K562 (cell line): ENCODE measurements around the gene RPL15. TPM values are rescaled to one million over a fixed set of nuclear protein-coding genes. Genes with fewer than 3 reads are reported as not detected.

ENCODE experiments used
- ASH1L ChIP-seq: fragments of 450-650 bp; IDR thresholded peaks from 2 replicates; pipeline ENCODE4 v1.6.1; 2018; ENCODE audit warnings: borderline replicate concordance, mild to moderate bottlenecking, low read depth; ENCODE audit not compliant: partially characterized antibody
- ETV5 ChIP-seq: sonication (generic); formaldehyde crosslinking; IDR thresholded peaks from 2 replicates; pipeline ENCODE4 v1.4.0; 2020; ENCODE audit warnings: low read depth, mild to moderate bottlenecking, missing genetic modification reagents
- KAT2B ChIP-seq: IDR thresholded peaks from one replicate; pipeline ENCODE4 v1.6.1; 2012; ENCODE audit warnings: low read depth, mild to moderate bottlenecking, control low read depth, inconsistent platforms, low read length, moderate library complexity
- MYC ChIP-seq, 2 experiments: fragments of 250-450 bp in 1 of 2; sonication (Bioruptor Pico) in 1 of 2; IDR thresholded peaks; 2 replicates each; pipeline versions ENCODE4 v1.5.1 to v1.6.1; 2012 to 2021; ENCODE audit warnings: low read depth in 2 of 2, borderline replicate concordance in 1 of 2, improper control_type of control experiment in 1 of 2, low read length in 1 of 2, mild to moderate bottlenecking in 1 of 2, moderate library complexity in 1 of 2
- OTX1 ChIP-seq: fragments of 450-650 bp; formaldehyde crosslinking; IDR thresholded peaks from 2 replicates; pipeline ENCODE4 v1.4.0; 2022; ENCODE audit warnings: mild to moderate bottlenecking
- SMAD4 ChIP-seq: fragments of 250-450 bp; sonication (Bioruptor Pico); conservative IDR thresholded peaks from 2 replicates; pipeline ENCODE4 v1.8.0; 2021; ENCODE audit warnings: inconsistent platforms, mild to moderate bottlenecking, moderate library complexity
- SMARCA4 ChIP-seq: fragments of 450-650 bp; IDR thresholded peaks from 2 replicates; pipeline ENCODE4 v1.6.1; 2016
- SREBF1 ChIP-seq: fragments of 150-350 bp; IDR thresholded peaks from 2 replicates; pipeline ENCODE4 v1.6.1; 2014; ENCODE audit warnings: antibody characterized with exemption, low read depth, low read length, borderline replicate concordance
- TOE1 ChIP-seq, 2 experiments: fragments of 450-650 bp in 1 of 2; sonication (generic) in 1 of 2; formaldehyde crosslinking in 1 of 2; IDR thresholded peaks; 2 replicates each; pipeline versions ENCODE4 v1.7.1 to v1.8.0; 2016 to 2022; ENCODE audit warnings: borderline replicate concordance in 2 of 2, mild to moderate bottlenecking in 2 of 2, antibody characterized with exemption in 1 of 2, inconsistent platforms in 1 of 2, low read depth in 1 of 2, missing genetic modification reagents in 1 of 2, moderate library complexity in 1 of 2
- polyA plus RNA-seq, 8 experiments: library from polyadenylated mRNA; depleted of rRNA in 4 of 8; stranded (reverse) in 5 of 8; unstranded in 3 of 8; fragments of >200 nt; fragmentation: Nextera tagmentation in 2 of 8; fragmentation: Illumina TruSeq in 1 of 8; extraction: Ambion mirVana in 2 of 8; extraction: Trizol in 1 of 8; gene quantifications; 2 replicates each; pipeline versions ENCODE4 v1.2.1 to v1.2.3, GENCODE V29; 2011 to 2014; ENCODE audit warnings: inconsistent platforms in 1 of 8, missing spikeins in 1 of 8
- total RNA-seq, 7 experiments: library from RNA; depleted of rRNA in 6 of 7; stranded (reverse); fragments of >200 nt in 6 of 7; fragmentation: Illumina TruSeq in 2 of 7; extraction: Trizol in 2 of 7; gene quantifications; 2 replicates each; pipeline versions ENCODE4 v1.2.1 to v1.2.3, GENCODE V29; 2011 to 2021; ENCODE audit warnings: low replicate concordance in 1 of 7
- TF ChIP-seq, protein P1 (sequence below): fragments of 450-650 bp; formaldehyde crosslinking; IDR thresholded peaks from 2 replicates; pipeline ENCODE4 v1.4.0; 2022; ENCODE audit warnings: missing genetic modification characterization
- TF ChIP-seq, protein P2 (sequence below): fragments of 250-450 bp; sonication (Bioruptor Pico); IDR thresholded peaks from 2 replicates; pipeline ENCODE4 v1.4.0; 2020; ENCODE audit warnings: mild to moderate bottlenecking
- TF ChIP-seq, protein P3 (sequence below): fragments of 450-650 bp; formaldehyde crosslinking; conservative IDR thresholded peaks from 2 replicates; pipeline ENCODE4 v1.4.0; 2022; ENCODE audit warnings: mild to moderate bottlenecking, missing genetic modification characterization
- TF ChIP-seq, protein P4 (sequence below), 3 experiments: IDR thresholded peaks in 2 of 3; conservative IDR thresholded peaks in 1 of 3; 2 replicates each; pipeline ENCODE4 v1.5.1; 2011 to 2012; ENCODE audit warnings: low read length in 3 of 3, mild to moderate bottlenecking in 3 of 3, control low read depth in 2 of 3, improper control_type of control experiment in 1 of 3, inconsistent platforms in 1 of 3, low read depth in 1 of 3, mixed read lengths in 1 of 3, moderate library complexity in 1 of 3; ENCODE audit not compliant: insufficient read depth in 2 of 3
- TF ChIP-seq, protein P5 (sequence below), 3 experiments: fragments of 200-800 bp in 1 of 3; fragments of 250-450 bp in 1 of 3; fragments of 450-650 bp in 1 of 3; sonication (Bioruptor Pico) in 1 of 3; sonication (Bioruptor generic) in 1 of 3; formaldehyde crosslinking in 1 of 3; IDR thresholded peaks; 2 replicates each; pipeline versions ENCODE4 v1.6.1 to v1.8.0; 2016 to 2022; ENCODE audit warnings: mild to moderate bottlenecking in 2 of 3, missing genetic modification characterization in 2 of 3, missing compliant biosample characterization in 1 of 3, moderate library complexity in 1 of 3

The RPL15 gene
- total and polyA plus RNA-seq, 9 of the 15 experiments (the other 6 are each of a cell fraction or from before 2014, with no cell fraction given) = 2,393 to 8,850 (median 3,928) TPM

DNA sequence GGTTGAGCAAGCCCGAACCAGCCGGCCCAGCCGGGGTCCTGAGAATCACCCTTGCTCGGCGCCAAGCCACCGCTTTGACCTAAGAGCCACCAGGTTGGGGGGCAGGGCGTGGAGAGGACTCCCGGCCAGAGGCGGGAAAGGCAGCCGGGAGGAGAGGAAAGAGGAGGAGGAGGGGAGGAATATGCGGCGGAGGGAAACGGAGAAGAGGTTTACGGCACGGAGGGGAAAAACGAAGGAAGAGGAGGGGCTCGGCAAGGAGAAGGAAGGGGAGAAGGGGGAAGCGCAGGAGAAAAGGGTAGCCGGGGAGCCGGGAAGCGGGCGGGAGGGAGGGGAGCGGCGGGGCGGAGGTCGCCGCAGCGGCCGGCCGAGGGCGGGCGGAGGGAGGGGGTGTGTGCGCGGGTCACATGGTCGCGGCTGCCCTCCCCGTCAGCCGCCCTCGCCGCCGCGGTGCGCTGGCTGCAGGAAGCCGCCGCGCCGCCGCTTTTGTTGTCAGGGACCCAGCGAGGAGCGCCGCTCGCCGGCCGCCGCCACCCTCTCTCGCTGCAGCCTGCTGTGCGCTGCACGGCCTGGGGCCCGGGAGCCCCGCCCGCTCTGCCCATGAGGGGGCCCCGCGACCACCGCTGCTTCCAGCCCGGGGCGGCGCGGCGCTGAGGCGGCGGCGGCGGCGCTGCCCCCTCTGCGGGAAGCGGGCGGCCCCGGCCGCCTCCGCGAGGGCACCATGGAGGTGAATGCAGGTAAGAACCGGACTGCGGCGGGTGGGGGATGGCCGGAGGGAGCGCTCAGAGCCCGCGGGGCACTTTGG is 28.1 kb downstream of the RPL15 start, which contains the start of gene NR1D2 (continued):
- TF ChIP-seq, protein P1, sequence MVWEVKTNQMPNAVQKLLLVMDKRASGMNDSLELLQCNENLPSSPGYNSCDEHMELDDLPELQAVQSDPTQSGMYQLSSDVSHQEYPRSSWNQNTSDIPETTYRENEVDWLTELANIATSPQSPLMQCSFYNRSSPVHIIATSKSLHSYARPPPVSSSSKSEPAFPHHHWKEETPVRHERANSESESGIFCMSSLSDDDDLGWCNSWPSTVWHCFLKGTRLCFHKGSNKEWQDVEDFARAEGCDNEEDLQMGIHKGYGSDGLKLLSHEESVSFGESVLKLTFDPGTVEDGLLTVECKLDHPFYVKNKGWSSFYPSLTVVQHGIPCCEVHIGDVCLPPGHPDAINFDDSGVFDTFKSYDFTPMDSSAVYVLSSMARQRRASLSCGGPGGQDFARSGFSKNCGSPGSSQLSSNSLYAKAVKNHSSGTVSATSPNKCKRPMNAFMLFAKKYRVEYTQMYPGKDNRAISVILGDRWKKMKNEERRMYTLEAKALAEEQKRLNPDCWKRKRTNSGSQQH = peak; percentile 93
- TF ChIP-seq TOE1 (IDR thresholded peaks at IDR 0.05; ENCODE audit: borderline replicate concordance) (peak; percentile 49; the same call in 1 of the 2 replicates), TOE1 (CRISPR knock-in tag; IDR thresholded peaks at IDR 0.05; ENCODE audit: borderline replicate concordance, low read depth) (no peak), MYC (IDR thresholded peaks at IDR 0.05; ENCODE audit: low read depth, low read length) (no peak), MYC (CRISPR knock-in tag; IDR thresholded peaks at IDR 0.05; ENCODE audit: borderline replicate concordance, low read depth) (no peak), SMAD4 (CRISPR knock-in tag) (peak; percentile 13), SREBF1 (no peak), KAT2B (no peak), ASH1L (peak; percentile 20), OTX1 (peak; percentile 91), SMARCA4 (peak; percentile 68; the same call in 1 of the 2 replicates), ETV5 (CRISPR knock-in tag) (0 out of 2 replicates have a peak, but pooled peaks have one; percentile 9)
- TF ChIP-seq, protein P2, sequence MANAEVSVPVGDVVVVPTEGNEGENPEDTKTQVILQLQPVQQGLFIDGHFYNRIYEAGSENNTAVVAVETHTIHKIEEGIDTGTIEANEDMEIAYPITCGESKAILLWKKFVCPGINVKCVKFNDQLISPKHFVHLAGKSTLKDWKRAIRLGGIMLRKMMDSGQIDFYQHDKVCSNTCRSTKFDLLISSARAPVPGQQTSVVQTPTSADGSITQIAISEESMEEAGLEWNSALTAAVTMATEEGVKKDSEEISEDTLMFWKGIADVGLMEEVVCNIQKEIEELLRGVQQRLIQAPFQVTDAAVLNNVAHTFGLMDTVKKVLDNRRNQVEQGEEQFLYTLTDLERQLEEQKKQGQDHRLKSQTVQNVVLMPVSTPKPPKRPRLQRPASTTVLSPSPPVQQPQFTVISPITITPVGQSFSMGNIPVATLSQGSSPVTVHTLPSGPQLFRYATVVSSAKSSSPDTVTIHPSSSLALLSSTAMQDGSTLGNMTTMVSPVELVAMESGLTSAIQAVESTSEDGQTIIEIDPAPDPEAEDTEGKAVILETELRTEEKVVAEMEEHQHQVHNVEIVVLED (CRISPR knock-in tag) = peak; percentile 69
- TF ChIP-seq, protein P3, sequence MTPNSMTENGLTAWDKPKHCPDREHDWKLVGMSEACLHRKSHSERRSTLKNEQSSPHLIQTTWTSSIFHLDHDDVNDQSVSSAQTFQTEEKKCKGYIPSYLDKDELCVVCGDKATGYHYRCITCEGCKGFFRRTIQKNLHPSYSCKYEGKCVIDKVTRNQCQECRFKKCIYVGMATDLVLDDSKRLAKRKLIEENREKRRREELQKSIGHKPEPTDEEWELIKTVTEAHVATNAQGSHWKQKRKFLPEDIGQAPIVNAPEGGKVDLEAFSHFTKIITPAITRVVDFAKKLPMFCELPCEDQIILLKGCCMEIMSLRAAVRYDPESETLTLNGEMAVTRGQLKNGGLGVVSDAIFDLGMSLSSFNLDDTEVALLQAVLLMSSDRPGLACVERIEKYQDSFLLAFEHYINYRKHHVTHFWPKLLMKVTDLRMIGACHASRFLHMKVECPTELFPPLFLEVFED (CRISPR knock-in tag) = peak; percentile 90
- TF ChIP-seq, protein P4, sequence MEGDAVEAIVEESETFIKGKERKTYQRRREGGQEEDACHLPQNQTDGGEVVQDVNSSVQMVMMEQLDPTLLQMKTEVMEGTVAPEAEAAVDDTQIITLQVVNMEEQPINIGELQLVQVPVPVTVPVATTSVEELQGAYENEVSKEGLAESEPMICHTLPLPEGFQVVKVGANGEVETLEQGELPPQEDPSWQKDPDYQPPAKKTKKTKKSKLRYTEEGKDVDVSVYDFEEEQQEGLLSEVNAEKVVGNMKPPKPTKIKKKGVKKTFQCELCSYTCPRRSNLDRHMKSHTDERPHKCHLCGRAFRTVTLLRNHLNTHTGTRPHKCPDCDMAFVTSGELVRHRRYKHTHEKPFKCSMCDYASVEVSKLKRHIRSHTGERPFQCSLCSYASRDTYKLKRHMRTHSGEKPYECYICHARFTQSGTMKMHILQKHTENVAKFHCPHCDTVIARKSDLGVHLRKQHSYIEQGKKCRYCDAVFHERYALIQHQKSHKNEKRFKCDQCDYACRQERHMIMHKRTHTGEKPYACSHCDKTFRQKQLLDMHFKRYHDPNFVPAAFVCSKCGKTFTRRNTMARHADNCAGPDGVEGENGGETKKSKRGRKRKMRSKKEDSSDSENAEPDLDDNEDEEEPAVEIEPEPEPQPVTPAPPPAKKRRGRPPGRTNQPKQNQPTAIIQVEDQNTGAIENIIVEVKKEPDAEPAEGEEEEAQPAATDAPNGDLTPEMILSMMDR (IDR thresholded peaks at IDR 0.05 in 2 of 3, conservative IDR thresholded peaks at IDR 0.05 in 1 of 3; ENCODE audit: insufficient read depth in 2 of 3, low read depth in 1 of 3, low read length in 3 of 3) = peak in 2 of 3 experiments; percentile 32 to 52; a peak in 3 of 6 replicates
- TF ChIP-seq, protein P5, sequence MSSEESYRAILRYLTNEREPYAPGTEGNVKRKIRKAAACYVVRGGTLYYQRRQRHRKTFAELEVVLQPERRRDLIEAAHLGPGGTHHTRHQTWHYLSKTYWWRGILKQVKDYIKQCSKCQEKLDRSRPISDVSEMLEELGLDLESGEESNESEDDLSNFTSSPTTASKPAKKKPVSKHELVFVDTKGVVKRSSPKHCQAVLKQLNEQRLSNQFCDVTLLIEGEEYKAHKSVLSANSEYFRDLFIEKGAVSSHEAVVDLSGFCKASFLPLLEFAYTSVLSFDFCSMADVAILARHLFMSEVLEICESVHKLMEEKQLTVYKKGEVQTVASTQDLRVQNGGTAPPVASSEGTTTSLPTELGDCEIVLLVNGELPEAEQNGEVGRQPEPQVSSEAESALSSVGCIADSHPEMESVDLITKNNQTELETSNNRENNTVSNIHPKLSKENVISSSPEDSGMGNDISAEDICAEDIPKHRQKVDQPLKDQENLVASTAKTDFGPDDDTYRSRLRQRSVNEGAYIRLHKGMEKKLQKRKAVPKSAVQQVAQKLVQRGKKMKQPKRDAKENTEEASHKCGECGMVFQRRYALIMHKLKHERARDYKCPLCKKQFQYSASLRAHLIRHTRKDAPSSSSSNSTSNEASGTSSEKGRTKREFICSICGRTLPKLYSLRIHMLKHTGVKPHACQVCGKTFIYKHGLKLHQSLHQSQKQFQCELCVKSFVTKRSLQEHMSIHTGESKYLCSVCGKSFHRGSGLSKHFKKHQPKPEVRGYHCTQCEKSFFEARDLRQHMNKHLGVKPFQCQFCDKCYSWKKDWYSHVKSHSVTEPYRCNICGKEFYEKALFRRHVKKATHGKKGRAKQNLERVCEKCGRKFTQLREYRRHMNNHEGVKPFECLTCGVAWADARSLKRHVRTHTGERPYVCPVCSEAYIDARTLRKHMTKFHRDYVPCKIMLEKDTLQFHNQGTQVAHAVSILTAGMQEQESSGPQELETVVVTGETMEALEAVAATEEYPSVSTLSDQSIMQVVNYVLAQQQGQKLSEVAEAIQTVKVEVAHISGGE (CRISPR knock-in tag; IDR thresholded peaks at IDR 0.05) = peak in 1 of 3 experiments; percentile 70; a peak in 1 of 6 replicates
